Effector memory CD8-positive, alpha-beta T cell (primary cell): Measurements from ENCODE around the gene NOTCH4.
A peak's percentile ranks its signal among the peaks of the same experiment; 100 is the strongest.

Experiments used
- ATAC-seq: fragments of 150-1000 bp; cut with Tn5 transposase; replicated peaks from 2 replicates; pipeline ENCODE4 v1.10.0; 2021; ENCODE audit warnings: mild to moderate bottlenecking, moderate library complexity
- DNase-seq, 3 experiments: peaks; one replicate each; pipeline ENCODE4 v3.0.0; 2021
- H3K27ac Mint-ChIP-seq, 2 donors: one replicate each; pipeline ENCODE4 v1.8.0; 2022; ENCODE audit warnings: mild to moderate bottlenecking in 2 of 2, mixed read lengths in 2 of 2, moderate library complexity in 2 of 2
- H3K27me3 Mint-ChIP-seq, 2 donors: one replicate each; pipeline ENCODE4 v1.8.0; 2022; ENCODE audit warnings: mixed read lengths in 2 of 2
- H3K36me3 Mint-ChIP-seq: one replicate; pipeline ENCODE4 v1.8.0; 2022; ENCODE audit warnings: mild to moderate bottlenecking, moderate library complexity, mixed read lengths; ENCODE audit not compliant: insufficient read depth
- H3K4me1 Mint-ChIP-seq, 2 donors: one replicate each; pipeline ENCODE4 v1.8.0; 2022; ENCODE audit warnings: low read depth in 2 of 2, mixed read lengths in 2 of 2
- H3K4me3 Mint-ChIP-seq, 2 donors: one replicate each; pipeline ENCODE4 v1.8.0; 2022; ENCODE audit warnings: mild to moderate bottlenecking in 2 of 2, mixed read lengths in 2 of 2, moderate library complexity in 2 of 2
- H3K9me3 Mint-ChIP-seq, 2 donors: one replicate each; pipeline ENCODE4 v1.8.0; 2022; ENCODE audit warnings: mixed read lengths in 2 of 2

Gene NOTCH4

GRCh38 chr6:32168350-32168749 lies 55.5 kb downstream of the NOTCH4 start:
- H3K4me3 Mint-ChIP-seq, result no peak overlapping the region
- H3K36me3 Mint-ChIP-seq, result peaks cover 10% of the 10 kb centered on the region
- H3K27ac Mint-ChIP-seq, result peak overlapping the region in 1 of 2 donors; percentile 49
- peaks cover 11 to 12% of the 10 kb centered on the region in 2 donors for H3K4me1 Mint-ChIP-seq
- H3K9me3 Mint-ChIP-seq, result no peaks in the 10 kb centered on the region
- ATAC-seq (no peak), DNase-seq (no peak)
- H3K27me3 Mint-ChIP-seq, result no peaks in the 10 kb centered on the region

- Mint-ChIP-seq H3K27ac (peak overlapping the region; percentile 24 to 49), H3K4me3 (no peak overlapping the region), H3K27me3 (no peaks in the 10 kb centered on the region), H3K36me3 (peaks cover 10% of the 10 kb centered on the region), H3K9me3 (no peaks in the 10 kb centered on the region), H3K4me1 (peaks cover 9 to 11% of the 10 kb centered on the region in 2 donors)
- ATAC-seq, result no peak
- no peak for DNase-seq
Measured at GRCh38 chr6:32167761-32168262, 56.1 kb downstream of the NOTCH4 start.

- H3K4me1 Mint-ChIP-seq, result peaks cover 9 to 11% of the 10 kb centered on the region in 2 donors
- H3K27ac Mint-ChIP-seq, result peak overlapping the region in 1 of 2 donors; percentile 24
- no peaks in the 10 kb centered on the region for H3K27me3 Mint-ChIP-seq
- H3K36me3 Mint-ChIP-seq, result peaks cover 10% of the 10 kb centered on the region
- H3K4me3 Mint-ChIP-seq, result no peak overlapping the region
- ATAC-seq (no peak), DNase-seq (no peak)
- no peaks in the 10 kb centered on the region for H3K9me3 Mint-ChIP-seq
Measured at GRCh38 chr6:32167154-32167760, 56.6 kb downstream of the NOTCH4 start.

GRCh38 chr6:32166411-32167061 lies 57.3 kb downstream of the NOTCH4 start:
- no peak overlapping the region for H3K27ac Mint-ChIP-seq
- no peak overlapping the region for H3K4me3 Mint-ChIP-seq
- no peak for ATAC-seq
- no peak for DNase-seq
- H3K4me1 Mint-ChIP-seq, result peaks cover 9 to 11% of the 10 kb centered on the region in 2 donors
- H3K36me3 Mint-ChIP-seq, result peaks cover 10% of the 10 kb centered on the region
- no peaks in the 10 kb centered on the region for H3K9me3 Mint-ChIP-seq
- no peaks in the 10 kb centered on the region for H3K27me3 Mint-ChIP-seq

- no peak for DNase-seq
- Mint-ChIP-seq H3K27me3 (no peaks in the 10 kb centered on the region), H3K4me1 (peaks cover 5 to 6% of the 10 kb centered on the region in 2 donors), H3K27ac (no peak within 1 kb of the TSS), H3K36me3 (peaks cover 10% of the 10 kb centered on the region), H3K9me3 (no peaks in the 10 kb centered on the region), H3K4me3 (no peak within 1 kb of the TSS)
- no peak for ATAC-seq
Measured at GRCh38 chr6:32164295-32164694, 59.6 kb downstream of the NOTCH4 start, which contains the start of gene EGFL8. EGFL8 (plus strand) TSS chr6:32164595; CDS start chr6:32166166, 1,571 bp downstream.

GRCh38 chr6:32163559-32164258 lies 60.2 kb downstream of the NOTCH4 start:
- peaks cover 5 to 6% of the 10 kb centered on the region in 2 donors for H3K4me1 Mint-ChIP-seq
- no peak for ATAC-seq
- no peaks in the 10 kb centered on the region for H3K27me3 Mint-ChIP-seq
- no peak overlapping the region for H3K27ac Mint-ChIP-seq
- H3K36me3 Mint-ChIP-seq, result peaks cover 10% of the 10 kb centered on the region
- DNase-seq, result no peak
- no peak overlapping the region for H3K4me3 Mint-ChIP-seq
- no peaks in the 10 kb centered on the region for H3K9me3 Mint-ChIP-seq

GRCh38 chr6:32158052-32158451 lies 65.8 kb downstream of the NOTCH4 start:
- H3K27ac Mint-ChIP-seq, result no peak overlapping the region
- H3K36me3 Mint-ChIP-seq, result peaks cover 7% of the 10 kb centered on the region
- DNase-seq (no peak), ATAC-seq (no peak)
- H3K9me3 Mint-ChIP-seq, result no peaks in the 10 kb centered on the region
- no peak overlapping the region for H3K4me3 Mint-ChIP-seq
- peaks cover 26 to 28% of the 10 kb centered on the region in 2 donors for H3K4me1 Mint-ChIP-seq
- H3K27me3 Mint-ChIP-seq, result no peaks in the 10 kb centered on the region

GRCh38 chr6:32156891-32157290 lies 67.0 kb downstream of the NOTCH4 start:
- no peak for DNase-seq
- H3K4me3 Mint-ChIP-seq, result no peak overlapping the region
- no peak for ATAC-seq
- H3K9me3 Mint-ChIP-seq, result no peaks in the 10 kb centered on the region
- H3K36me3 Mint-ChIP-seq, result peaks cover 12% of the 10 kb centered on the region
- peaks cover 28 to 29% of the 10 kb centered on the region in 2 donors for H3K4me1 Mint-ChIP-seq
- no peak overlapping the region for H3K27ac Mint-ChIP-seq
- H3K27me3 Mint-ChIP-seq, result peaks cover 0 to 4% of the 10 kb centered on the region in 2 donors

- ATAC-seq (peak; percentile 73), DNase-seq (peak; percentile 54 to 56 (median 54))
- no peaks in the 10 kb centered on the region for H3K9me3 Mint-ChIP-seq
- peak overlapping the region; percentile 91 to 92 for H3K27ac Mint-ChIP-seq
- H3K4me1 Mint-ChIP-seq, result peaks cover 36 to 39% of the 10 kb centered on the region in 2 donors
- peak overlapping the region; percentile 89 to 91 for H3K4me3 Mint-ChIP-seq
- peaks cover 12% of the 10 kb centered on the region for H3K36me3 Mint-ChIP-seq
- peaks cover 16 to 27% of the 10 kb centered on the region in 2 donors for H3K27me3 Mint-ChIP-seq
Measured at GRCh38 chr6:32154514-32155161, 69.2 kb downstream of the NOTCH4 start.

GRCh38 chr6:32153564-32154513 lies 70.0 kb downstream of the NOTCH4 start, which contains the start of gene PPT2:
PPT2 (plus strand) TSS chr6:32154141; CDS start chr6:32154595, 454 bp downstream.
- Mint-ChIP-seq H3K27me3 (peaks cover 21 to 35% of the 10 kb centered on the region in 2 donors), H3K9me3 (no peaks in the 10 kb centered on the region), H3K4me3 (peak within 1 kb of the TSS; percentile 89 to 91), H3K36me3 (peaks cover 14% of the 10 kb centered on the region), H3K27ac (peak within 1 kb of the TSS; percentile 91 to 92), H3K4me1 (peaks cover 37 to 42% of the 10 kb centered on the region in 2 donors)
- peak; percentile 64 to 69 (median 67) for DNase-seq
- ATAC-seq, result peak; percentile 76

GRCh38 chr6:32152769-32153563 lies 70.9 kb downstream of the NOTCH4 start:
- ATAC-seq, result no peak
- Mint-ChIP-seq H3K36me3 (peaks cover 19% of the 10 kb centered on the region), H3K4me1 (peaks cover 41 to 51% of the 10 kb centered on the region in 2 donors), H3K9me3 (no peaks in the 10 kb centered on the region), H3K27me3 (peaks cover 30 to 43% of the 10 kb centered on the region in 2 donors), H3K4me3 (peak overlapping the region; percentile 89 to 91), H3K27ac (peak overlapping the region; percentile 2 to 92)
- no peak for DNase-seq
